ENCODE measurements around the gene FOXQ1.

GRCh38 chr6:1328129-1328800 is 16.4 kb downstream of the FOXQ1 start:
- TF ChIP-seq, protein P1, sequence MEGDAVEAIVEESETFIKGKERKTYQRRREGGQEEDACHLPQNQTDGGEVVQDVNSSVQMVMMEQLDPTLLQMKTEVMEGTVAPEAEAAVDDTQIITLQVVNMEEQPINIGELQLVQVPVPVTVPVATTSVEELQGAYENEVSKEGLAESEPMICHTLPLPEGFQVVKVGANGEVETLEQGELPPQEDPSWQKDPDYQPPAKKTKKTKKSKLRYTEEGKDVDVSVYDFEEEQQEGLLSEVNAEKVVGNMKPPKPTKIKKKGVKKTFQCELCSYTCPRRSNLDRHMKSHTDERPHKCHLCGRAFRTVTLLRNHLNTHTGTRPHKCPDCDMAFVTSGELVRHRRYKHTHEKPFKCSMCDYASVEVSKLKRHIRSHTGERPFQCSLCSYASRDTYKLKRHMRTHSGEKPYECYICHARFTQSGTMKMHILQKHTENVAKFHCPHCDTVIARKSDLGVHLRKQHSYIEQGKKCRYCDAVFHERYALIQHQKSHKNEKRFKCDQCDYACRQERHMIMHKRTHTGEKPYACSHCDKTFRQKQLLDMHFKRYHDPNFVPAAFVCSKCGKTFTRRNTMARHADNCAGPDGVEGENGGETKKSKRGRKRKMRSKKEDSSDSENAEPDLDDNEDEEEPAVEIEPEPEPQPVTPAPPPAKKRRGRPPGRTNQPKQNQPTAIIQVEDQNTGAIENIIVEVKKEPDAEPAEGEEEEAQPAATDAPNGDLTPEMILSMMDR (IDR thresholded peaks at IDR 0.05): no peak
- TF ChIP-seq POLR2A (IDR thresholded peaks at IDR 0.05): no peak
